A673 (cell line): Measurements from ENCODE around the gene PLA2G4C. TPM values are rescaled to one million over a fixed set of nuclear protein-coding genes. Genes with fewer than 3 reads are reported as not detected.

ENCODE experiments used
- BruUV-seq: library from RNA; stranded (reverse); fragments of 400-500 nt; replicated peaks from 2 replicates; lab custom pipeline; 2021; lab: Mats Ljungman, UMichigan
- CTCF ChIA-PET: fragments of 300-600 bp; sonication (Branson Sonifier 250); formaldehyde crosslinking; loops from one replicate; lab custom pipeline; 2022; ENCODE audit warnings: antibody characterized with exemption; lab: Charles Lee
- POLR2A ChIA-PET: fragments of 300-600 bp; sonication (Branson Sonifier 250); formaldehyde crosslinking; loops from one replicate; lab custom pipeline; 2022; ENCODE audit warnings: antibody characterized with exemption; ENCODE audit not compliant: low non-redundant PET; lab: Charles Lee
- DNase-seq: peaks from one replicate; pipeline ENCODE4 v3.0.0-alpha.2; 2015; ENCODE audit warnings: low spot score
- H3K27ac ChIP-seq: fragments of 200-600 bp; sonication (generic); 2 replicates; pipeline ENCODE4 v1.5.1; 2016; ENCODE audit warnings: mixed run types, low read depth, mild to moderate bottlenecking, mixed read lengths, antibody characterized with exemption, low read length; ENCODE audit not compliant: poor library complexity, severe bottlenecking
- H3K27me3 ChIP-seq: fragments of 200-600 bp; sonication (generic); replicated peaks from 2 replicates; pipeline ENCODE4 v1.6.1; 2017; ENCODE audit warnings: mixed run types, low read depth, mild to moderate bottlenecking, mixed read lengths, antibody characterized with exemption, low read length; ENCODE audit not compliant: insufficient read depth, poor library complexity
- H3K36me3 ChIP-seq: fragments of 200-600 bp; sonication (generic); 2 replicates; pipeline ENCODE4 v1.6.1; 2016; ENCODE audit warnings: mixed run types, mild to moderate bottlenecking, mixed read lengths, antibody characterized with exemption, low read length; ENCODE audit not compliant: insufficient read depth, poor library complexity, severe bottlenecking
- H3K4me1 ChIP-seq: fragments of 200-600 bp; sonication (generic); 2 replicates; pipeline ENCODE4 v1.6.1; 2017; ENCODE audit warnings: mixed run types, mild to moderate bottlenecking, mixed read lengths, antibody characterized with exemption, low read length; ENCODE audit not compliant: insufficient read depth, poor library complexity, severe bottlenecking
- H3K4me3 ChIP-seq: fragments of 200-600 bp; sonication (generic); 2 replicates; pipeline ENCODE4 v1.5.1; 2016; ENCODE audit warnings: low read depth, mixed run types, mild to moderate bottlenecking, mixed read lengths, low read length; ENCODE audit not compliant: poor library complexity, severe bottlenecking
- H3K9me3 ChIP-seq: fragments of 200-600 bp; sonication (generic); 2 replicates; pipeline ENCODE4 v1.6.1; 2016; ENCODE audit warnings: mixed run types, low read depth, mild to moderate bottlenecking, mixed read lengths, antibody characterized with exemption, low read length; ENCODE audit not compliant: poor library complexity, severe bottlenecking
- CTCF ChIP-seq: fragments of 300-800, 200-600 bp; sonication (generic); conservative IDR thresholded peaks from 2 replicates; pipeline ENCODE4 v1.5.1; 2017; ENCODE audit warnings: low read depth, mild to moderate bottlenecking, antibody characterized with exemption, low read length, moderate library complexity, mixed read lengths
- EZH2 ChIP-seq: fragments of 200-600 bp; sonication (generic); IDR thresholded peaks from 2 replicates; pipeline ENCODE4 v1.6.1; 2017; ENCODE audit warnings: borderline replicate concordance, low read depth, mild to moderate bottlenecking, mixed read lengths, antibody characterized with exemption, low read length; ENCODE audit not compliant: poor library complexity, severe bottlenecking
- intact Hi-C: fragments of 100-400 bp; cut with micrococcal nuclease; formaldehyde crosslinking; loops from one replicate; pipeline ENCODE4 v1.10.0; 2022; ENCODE audit not compliant: unreplicated experiment
- total RNA-seq: library from RNA; stranded (reverse); gene quantifications from 2 replicates; pipeline ENCODE4 v1.2.3, GENCODE V29; 2021

The PLA2G4C gene
- total RNA-seq, 1 experiment from 2014 or later = 8.2 TPM

GRCh38 chr19:48111280-48111679 is 663 bp upstream of the PLA2G4C start:
- H3K4me1 ChIP-seq = peaks cover 3% of the 10 kb centered on the region
- H3K36me3 ChIP-seq = peaks cover 11% of the 10 kb centered on the region
- no peaks in the 10 kb centered on the region for H3K9me3 ChIP-seq
- DNase-seq = no peak
- intact Hi-C loops = loop anchor here (5.0 kb wide), 1 partner anchor 141 kb away; no protein-coding TSS in a partner anchor
- no peak overlapping the region for H3K4me3 ChIP-seq
- ChIA-PET POLR2A (no interaction called here), CTCF (interaction anchor here (1.1 kb wide), 1 partner anchor 29 kb away, joined by 3 read pairs; no protein-coding TSS in a partner anchor)
- TF ChIP-seq CTCF (no peak), EZH2 (no peak)
- H3K27ac ChIP-seq = peak overlapping the region; percentile 77
- H3K27me3 ChIP-seq = no peaks in the 10 kb centered on the region
- BruUV-seq = no TSS peak

- intact Hi-C loops = no loop called here
- ChIA-PET CTCF (interaction anchor here (1.2 kb wide), 1 partner anchor 43 kb away, joined by 3 read pairs; no protein-coding TSS in a partner anchor), POLR2A (no interaction called here)
- TF ChIP-seq EZH2 = no peak
- no peak for TF ChIP-seq CTCF
- Histone ChIP-seq H3K9me3 (no peaks in the 10 kb centered on the region), H3K36me3 (no peaks in the 10 kb centered on the region), H3K4me1 (peaks cover 3% of the 10 kb centered on the region), H3K4me3 (no peak overlapping the region), H3K27ac (no peak overlapping the region), H3K27me3 (no peaks in the 10 kb centered on the region)
- BruUV-seq = no TSS peak
- DNase-seq = no peak
Observed at GRCh38 chr19:48108997-48109782, 1.4 kb downstream of the PLA2G4C start.

- Histone ChIP-seq H3K36me3 (no peaks in the 10 kb centered on the region), H3K4me3 (no peak overlapping the region), H3K9me3 (no peaks in the 10 kb centered on the region), H3K27ac (no peak overlapping the region), H3K27me3 (no peaks in the 10 kb centered on the region), H3K4me1 (peaks cover 3% of the 10 kb centered on the region)
- no peak for DNase-seq
- BruUV-seq = no TSS peak
- TF ChIP-seq CTCF (no peak), EZH2 (no peak)
- ChIA-PET CTCF (interaction anchor here (0.6 kb wide), 1 partner anchor 207 kb away, joined by 7 read pairs; no protein-coding TSS in a partner anchor), POLR2A (no interaction called here)
- intact Hi-C loops = no loop called here
Observed at GRCh38 chr19:48103922-48104321, 6.7 kb downstream of the PLA2G4C start.
